CD4-positive, alpha-beta T cell treated with Interleukin-6 for 4 hours (primary cell): ENCODE results near the gene SPTLC2.

Experiments
- DNase-seq: peaks from one replicate; pipeline ENCODE4 v3.0.0-alpha.2; 2020; ENCODE audit warnings: mixed read lengths

Gene SPTLC2

DNA sequence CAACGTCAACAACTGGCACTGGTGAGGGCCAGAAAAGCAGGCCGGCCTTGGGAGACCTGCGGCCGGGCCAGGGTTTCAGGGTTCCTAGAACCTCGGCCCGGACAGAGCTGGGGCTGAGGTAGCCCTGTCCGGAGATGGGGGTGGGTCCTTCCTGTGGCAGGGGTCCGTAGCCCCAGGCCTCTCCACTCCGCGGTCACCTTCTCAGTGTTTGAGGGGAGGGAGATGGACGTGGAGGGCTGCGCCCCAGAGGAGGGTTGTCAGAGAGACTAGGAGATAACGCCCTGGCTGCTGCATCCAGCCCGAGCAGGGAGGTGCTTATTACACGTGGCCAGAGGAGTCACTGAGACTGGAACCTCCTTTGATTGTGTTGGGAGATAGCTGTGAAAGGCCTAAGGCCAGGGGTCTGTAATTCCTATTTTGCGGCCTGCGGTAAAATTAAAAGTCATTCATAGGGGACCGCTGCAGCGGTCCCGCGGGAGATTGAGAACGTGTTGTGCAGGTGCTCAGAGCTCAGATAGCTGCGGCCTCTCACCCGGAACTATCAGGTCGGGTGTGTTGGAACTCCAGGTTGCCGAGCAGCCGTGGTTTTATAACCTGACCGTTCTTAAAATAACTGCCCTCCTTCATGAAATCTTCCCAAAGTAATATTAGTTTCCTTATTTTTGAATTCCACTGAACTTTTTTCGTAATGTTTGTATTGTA, 158.0 kb downstream of the SPTLC2 start:
- peak; percentile 18 for DNase-seq

DNA sequence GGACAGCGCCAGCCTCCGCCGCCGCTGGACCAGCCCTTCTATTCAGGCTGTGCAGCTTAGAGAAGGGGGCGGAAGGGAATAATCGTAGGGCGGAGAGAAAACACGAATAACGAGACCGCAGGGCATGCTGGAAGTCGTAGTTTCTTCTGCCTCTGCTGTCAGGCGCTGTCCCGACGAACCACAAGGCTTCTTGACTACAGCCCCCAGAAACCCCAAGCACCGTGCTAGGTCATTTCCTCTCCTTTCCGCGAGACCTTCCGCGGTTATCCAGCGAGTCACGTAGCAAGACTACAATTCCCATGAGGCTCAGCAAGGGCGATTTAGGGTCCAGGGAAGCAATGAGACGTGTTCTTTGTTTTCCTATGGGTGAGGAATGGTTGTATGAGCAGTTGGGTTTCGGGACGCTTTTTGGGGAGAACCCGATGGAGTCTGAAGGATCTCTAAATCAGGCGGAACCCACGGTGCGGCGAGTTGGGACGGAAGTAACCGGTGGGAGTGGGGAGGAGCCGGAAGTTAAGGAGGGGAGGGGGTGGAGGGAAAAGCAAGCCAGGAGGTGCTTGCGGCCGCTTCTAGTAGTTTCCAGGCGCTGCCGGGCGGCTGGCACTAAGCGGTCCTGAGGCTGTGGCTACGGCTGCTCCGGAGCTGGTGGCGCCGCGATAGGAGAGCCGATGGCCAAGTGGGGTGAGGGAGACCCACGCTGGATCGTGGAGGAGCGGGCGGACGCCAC, 158.8 kb downstream of the SPTLC2 start, which contains the start of the genes AHSA1 and VIPAS39:
TSS of gene AHSA1 (plus strand) at position 572 of the 727 bp plus-strand sequence. CDS start at position 669, 97 bp downstream.
TSS of gene VIPAS39 (minus strand) at position 80 of the 727 bp plus-strand sequence. CDS start 3,499 bp downstream, outside the sequence.
- DNase-seq, result peak; percentile 93

DNA sequence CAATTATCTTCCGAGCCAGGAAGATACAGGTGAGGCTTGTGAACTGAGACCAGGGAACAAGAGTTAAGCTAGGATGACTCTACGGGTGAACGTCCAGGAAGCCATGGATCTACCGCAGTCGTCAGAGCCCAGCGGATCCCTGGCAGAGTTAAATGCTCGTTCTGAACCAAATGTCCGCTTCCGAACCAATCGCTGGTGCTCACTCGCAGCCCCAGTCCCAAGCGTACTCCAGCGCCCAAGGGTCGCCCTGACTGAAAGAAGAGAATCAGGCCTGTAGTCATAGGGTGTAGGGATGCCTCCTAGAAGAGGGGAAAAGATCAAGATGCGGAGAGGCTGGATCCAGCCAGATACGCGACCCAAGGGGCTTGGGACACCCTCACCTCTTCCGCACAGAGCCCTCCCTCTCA, 159.3 kb downstream of the SPTLC2 start:
- DNase-seq, result no peak
